OCI-LY1 (cell line): ENCODE data around the gene GIMAP1.

Source experiments
- CTCF ChIP-seq: fragments of 200-600 bp; sonication (generic), shearing (Covaris generic); IDR thresholded peaks from 2 replicates; pipeline ENCODE4 v1.5.1; 2017; ENCODE audit warnings: mild to moderate bottlenecking, antibody characterized with exemption, low read length, moderate library complexity, mixed read lengths
- EZH2 ChIP-seq: fragments of 200-600 bp; sonication (generic), shearing (Covaris generic); IDR thresholded peaks from 2 replicates; pipeline ENCODE4 v1.8.0; 2017; ENCODE audit warnings: borderline replicate concordance, mixed run types, mild to moderate bottlenecking, antibody characterized with exemption, low read length, moderate library complexity, mixed read lengths

- no peak for TF ChIP-seq CTCF
- TF ChIP-seq EZH2 = no peak
These were observed 5.6 kb downstream of the GIMAP1 start for GRCh38 chr7:150721970-150722373.
